GM10266 (cell line): Measurements from ENCODE around the gene NEDD8.
"Not testable (repeated sequence)": the region's sequence is repeated elsewhere in the genome, so short reads cannot be mapped to it uniquely, and the experiment has no call there.

Source experiments
- DNase-seq: peaks from one replicate; pipeline ENCODE4 v3.0.0; 2012; ENCODE audit errors: extremely low spot score
- CTCF ChIP-seq: IDR thresholded peaks from 2 replicates; pipeline ENCODE4 v1.5.1; 2012; ENCODE audit warnings: mild to moderate bottlenecking, low read depth; ENCODE audit not compliant: control insufficient read depth, insufficient read depth; ENCODE audit errors: missing control alignments

NEDD8 gene

DNA sequence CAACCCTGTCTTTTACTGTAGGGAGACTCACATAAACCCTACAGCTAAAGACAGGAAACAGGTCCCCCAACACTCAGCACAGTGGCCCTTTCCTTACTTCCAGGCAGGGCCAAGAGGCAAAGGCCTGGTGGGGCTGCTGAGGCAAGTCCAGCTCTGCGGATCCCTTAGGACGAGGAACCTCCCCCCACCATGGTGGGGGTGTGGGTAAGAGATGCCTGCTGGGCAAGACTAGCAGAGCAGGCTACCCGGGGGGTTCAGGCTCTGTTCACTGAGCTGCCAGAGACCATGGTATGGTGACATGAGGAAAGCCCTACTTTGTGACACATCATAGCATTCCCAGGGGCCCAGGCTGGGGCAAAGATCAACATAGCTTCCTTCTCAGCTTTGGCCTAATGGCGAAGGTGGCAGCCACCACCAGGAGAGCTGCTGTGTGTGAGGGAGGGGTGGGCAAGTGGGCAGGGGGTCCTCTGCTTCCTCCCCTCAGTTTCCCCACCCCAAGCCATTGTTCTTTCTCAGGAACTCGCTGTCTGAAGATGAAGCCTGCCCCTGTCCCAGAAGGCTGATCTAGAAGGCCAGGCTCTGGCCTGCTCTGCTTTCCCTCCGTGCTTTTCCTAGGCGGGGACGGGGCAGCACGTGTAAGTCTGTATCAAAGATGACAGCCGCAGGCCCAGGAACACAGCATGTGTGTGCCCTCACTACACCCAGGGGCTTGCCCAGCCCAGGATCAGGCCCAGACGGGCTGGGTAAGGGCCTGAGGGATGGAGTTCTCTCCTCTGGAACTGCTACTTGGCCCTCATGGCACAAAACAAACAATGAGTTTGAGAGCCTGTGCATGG, 20.3 kb upstream of the NEDD8 start:
- no peak for DNase-seq
- no peak for TF ChIP-seq CTCF

DNA sequence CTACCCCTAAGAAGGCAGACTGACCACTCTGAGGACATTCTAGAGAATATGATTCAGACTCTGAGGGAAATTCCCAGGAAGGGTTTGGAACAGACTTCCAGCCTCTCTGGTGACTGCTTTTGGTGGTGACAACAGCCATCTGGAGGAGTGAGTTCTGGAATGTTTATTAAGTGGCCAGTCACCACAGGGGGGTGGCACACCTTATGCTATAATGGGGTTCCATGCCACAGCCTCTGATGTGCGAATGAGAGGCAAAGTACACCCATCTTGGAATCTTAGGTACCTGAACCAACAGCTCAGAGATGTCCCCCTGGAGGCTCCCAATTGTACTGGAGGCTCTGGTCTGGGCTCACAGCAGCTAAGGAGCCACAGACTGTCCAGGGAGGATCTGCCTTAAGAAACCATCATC, 19.7 kb upstream of the NEDD8 start:
- no peak for DNase-seq
- TF ChIP-seq CTCF = no peak

DNA sequence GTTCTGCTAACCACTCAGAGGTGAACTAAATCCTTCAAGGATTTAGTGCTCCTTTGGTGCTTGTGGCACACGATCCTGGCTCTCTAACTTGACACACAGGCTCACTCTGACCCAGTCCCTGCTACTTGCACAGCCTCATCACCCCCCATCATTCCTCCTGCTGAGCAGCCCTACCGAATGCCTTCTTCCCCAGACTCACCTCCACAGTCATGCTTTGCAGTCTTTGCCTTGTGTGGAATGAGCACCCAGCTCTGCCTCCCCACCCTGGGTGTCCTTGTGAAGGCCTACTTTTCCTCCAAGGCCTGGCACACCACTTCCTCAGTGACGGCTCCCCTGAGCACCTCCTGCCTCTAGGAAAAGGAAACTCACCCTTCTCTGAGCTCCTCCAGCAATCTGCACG, 18.2 kb upstream of the NEDD8 start:
- no peak for TF ChIP-seq CTCF
- DNase-seq = no peak

- TF ChIP-seq CTCF = no peak
- no peak for DNase-seq
Measured at GRCh38 chr14:24249230-24250021, 17.3 kb upstream of the NEDD8 start.

DNA sequence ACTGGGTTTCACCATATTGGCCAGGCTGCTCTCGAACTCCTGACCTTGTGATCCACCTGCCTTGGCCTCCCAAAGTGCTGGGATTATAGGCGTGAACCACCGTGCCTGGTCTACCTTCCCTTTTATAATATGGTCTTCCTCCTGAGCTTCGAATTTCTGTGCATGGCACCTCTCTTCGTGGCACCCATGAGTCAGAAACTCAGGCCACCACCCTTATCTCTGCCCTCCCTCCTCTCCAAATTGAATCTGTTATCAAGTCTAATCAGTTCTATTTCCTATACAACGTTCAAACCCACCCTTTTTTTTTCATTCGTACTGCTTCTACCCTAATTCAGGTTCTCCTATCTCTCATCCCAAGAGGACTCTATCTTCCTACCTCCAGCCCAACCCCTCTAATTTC, 15.3 kb upstream of the NEDD8 start:
- no peak for TF ChIP-seq CTCF
- DNase-seq = no peak

DNA sequence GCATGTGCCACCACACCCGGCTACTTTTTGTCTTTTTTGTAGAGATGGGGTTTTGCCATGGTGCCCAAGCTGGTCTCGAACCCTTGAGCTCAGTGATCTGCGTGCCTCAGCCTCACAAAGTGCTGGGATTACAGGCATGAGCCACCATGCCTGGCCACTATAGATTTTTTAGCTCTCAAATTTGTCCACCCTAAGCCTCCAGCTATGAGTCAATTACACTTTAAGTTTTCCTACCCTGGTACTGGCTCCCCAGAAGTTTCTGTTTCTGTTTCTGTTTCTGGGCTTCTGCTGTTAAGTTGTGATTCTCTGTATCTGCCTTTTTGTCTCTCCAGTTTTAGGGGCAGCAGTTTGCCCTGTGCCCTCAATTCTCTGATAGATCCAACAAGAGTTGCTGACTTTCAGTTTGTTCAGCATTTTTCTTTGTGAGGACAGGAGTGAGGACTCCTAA, 14.6 kb upstream of the NEDD8 start:
- DNase-seq = peak; percentile 58
- TF ChIP-seq CTCF = no peak

DNA sequence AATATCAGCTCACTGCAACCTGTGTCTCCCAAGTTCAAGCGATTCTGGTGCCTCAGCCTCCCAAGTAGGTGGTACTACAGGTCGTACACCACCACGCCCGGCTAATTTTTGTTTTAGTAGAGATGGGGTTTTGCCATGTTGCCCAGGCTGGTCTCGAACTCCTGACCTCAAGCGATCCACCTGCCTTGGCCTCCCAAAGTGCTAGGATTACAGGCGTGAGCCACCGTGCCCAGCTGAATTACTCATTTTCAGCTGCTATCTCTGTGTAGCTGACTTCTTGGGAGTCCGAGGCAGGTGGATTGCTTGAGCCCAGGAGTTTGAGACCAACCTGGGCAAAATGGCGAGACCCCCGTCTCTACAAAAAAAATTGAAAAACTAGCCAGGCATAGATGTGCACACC, 13.2 kb upstream of the NEDD8 start:
- DNase-seq = not testable (repeated sequence)
